ENCODE data around the gene ZBP1.

The ZBP1 gene

DNA sequence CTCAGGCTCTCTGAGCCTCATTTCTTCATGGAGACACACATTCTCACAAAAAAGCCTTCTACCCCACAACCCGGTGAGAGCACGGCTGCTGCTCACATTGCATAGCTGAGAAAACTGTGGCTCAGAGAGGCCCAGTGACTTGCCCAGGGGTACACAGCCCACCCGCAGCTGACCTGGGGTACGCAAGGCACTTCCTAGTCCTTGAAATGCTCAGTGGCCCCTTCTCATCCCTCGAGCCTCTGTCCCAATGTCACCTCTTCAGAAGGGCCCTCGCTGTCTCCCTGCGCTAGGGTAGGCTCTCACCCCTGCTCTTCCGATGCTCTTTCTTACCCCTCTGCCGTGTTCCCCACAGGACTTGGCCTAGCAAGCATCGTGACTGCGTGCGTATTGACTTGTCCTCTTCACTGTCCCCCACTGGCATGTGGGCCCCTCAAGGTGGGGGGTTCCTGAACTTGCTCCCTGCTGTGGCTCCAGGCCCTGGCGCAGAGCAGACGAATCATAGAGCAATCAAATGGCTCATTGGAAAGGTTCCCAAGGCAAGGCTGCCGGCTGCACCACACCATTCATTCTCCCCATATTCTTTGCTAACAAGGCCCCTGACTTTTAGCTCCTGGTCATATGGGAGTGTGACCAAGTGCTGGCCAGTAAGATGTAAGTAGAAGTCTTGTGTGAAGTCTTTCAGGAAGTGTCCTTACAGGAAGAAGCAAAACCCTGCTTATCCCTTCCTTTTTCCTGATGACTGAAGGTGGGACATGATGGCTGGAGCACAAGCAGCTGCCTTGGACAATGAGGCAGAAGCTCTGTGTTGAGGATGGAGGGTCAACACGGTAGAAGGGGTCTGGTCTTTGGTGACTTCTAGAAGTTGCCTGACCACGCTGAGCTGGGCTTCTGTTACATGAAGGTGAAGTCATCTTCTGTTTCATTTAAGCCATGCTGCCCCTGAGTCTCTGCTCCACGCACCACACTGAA, 36.7 kb downstream of the ZBP1 start:
- no peak for DNase-seq

DNA sequence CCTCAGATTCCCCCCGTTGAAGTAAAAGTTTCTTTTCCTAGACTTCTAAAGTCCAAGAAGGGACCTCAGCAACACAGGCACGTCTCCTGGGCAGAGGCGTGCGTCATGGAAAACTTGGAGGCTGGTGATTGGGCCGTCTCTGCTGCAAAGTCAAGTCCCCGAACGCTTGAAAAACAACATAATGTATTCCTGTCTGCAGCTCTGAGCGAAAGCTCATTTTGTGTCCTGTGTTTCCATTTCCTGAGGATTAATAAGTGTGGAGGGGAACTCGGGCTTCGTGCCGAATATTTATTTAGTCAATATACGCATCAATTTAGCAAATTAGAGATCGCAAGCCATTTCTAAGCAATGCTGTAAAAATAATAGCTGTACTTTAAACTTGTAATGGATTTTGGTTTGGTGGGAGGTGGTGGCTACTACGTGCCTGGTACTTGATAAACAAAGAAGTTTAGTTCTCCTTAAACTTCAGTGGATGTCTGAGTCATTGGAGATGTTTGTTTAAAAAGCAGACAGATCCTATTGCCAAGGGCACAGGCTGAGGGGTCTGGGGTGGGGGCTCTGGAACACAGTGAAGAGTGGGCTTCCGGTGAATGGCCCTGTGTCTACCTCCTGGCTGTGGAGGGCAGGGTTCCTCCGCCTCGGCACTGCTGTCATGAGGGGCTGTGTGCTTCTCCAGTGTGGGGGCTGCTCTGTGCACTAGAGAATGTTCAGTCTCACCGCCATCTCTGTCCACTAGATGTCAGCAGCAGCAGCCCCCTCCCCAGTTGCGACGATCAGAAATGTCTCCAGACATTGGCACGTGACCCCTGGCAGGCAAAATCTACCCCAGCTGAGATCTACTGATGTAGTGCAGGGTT, 37.6 kb downstream of the ZBP1 start:
- no peak for DNase-seq

DNA sequence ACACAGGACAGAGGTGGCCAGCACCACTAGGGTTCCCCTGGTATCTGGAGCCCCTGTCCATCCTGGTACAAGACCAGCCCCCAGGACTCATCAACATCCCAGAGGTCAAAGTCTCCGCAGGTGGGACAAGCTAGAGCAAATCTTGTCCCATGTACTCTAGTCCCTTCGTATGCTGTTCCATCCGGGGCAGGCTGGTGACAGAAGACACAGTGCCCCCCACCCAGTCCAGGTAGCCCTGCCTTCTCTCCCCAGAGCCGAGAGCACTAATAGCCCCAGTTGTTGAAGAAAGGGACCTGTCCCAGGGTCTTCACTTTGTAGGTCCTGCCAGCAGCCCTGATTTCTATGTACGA, 38.2 kb downstream of the ZBP1 start:
- DNase-seq, result no peak

DNA sequence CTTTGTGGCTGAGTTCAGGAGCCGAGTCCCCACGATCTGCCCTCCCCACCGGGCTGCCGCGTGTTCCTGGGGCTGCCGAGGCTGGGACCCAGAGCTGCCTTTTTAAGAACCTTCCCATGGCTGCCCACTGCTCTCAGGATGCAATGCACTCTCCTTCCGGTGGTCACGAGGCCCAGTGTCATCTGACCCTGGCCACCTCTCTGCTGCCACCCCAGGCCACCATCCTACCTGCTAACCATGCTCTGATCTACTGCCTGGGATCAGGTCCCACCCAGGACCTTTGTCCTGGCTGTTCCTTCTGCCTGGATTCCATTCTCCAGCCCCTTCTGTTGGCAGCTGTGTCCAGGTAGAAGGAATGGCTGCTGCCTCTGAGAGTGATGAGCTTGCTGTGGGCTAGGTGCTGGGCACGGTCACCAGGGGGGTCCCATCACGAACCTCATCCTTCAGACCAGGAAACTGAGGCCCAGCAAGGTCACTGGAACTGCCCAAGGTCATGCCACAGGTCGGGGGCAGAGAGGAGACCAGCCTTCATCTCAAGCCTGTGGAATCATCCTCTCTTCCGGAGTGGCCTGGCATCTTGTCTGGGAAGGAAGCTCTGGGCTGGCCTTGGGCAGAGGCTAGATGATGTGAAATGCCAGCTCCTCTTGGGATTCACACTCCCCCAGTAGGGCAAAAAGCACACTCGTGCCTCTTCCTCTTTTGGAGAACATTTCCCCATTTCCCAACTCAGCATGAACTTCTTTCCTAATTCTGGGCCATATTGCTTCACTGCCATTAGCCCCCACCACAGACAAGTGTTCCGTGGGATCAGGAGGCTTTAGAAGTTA, 38.8 kb downstream of the ZBP1 start:
- no peak for DNase-seq

DNA sequence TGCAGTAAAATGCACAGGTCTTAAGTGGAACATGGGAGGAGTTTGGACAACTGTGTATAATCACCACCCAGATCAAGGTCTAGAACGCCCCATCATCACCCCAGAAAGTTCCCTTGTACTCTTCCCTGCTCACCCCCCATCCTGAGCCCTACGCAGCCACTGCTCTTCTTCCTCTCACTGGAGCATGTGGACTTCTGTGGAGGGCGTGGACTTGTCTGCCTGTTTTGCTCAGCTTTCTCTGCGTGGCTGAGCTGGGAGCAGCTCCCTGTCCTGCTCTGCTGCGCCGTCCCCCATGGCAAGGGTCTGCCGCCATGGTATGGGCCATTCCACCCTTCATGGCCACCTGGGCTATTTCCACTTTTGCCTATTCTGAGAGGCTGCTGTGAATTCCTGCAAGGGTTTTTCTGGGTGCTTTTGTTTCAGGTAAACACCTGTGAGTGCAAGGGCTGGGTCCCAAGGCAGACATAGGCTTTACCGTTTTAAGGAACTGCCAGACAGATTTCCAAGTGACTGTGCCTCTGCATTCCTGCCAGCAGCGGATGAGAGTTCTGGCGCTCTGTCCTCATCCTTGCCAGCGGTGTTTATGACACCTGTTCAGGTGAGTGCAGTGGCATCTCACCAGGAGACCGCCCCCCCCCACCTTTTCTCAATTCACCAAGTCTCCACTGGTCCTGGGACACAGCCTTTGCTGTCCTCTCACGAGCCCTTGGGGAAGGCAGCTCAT, 39.6 kb downstream of the ZBP1 start:
- no peak for DNase-seq

DNA sequence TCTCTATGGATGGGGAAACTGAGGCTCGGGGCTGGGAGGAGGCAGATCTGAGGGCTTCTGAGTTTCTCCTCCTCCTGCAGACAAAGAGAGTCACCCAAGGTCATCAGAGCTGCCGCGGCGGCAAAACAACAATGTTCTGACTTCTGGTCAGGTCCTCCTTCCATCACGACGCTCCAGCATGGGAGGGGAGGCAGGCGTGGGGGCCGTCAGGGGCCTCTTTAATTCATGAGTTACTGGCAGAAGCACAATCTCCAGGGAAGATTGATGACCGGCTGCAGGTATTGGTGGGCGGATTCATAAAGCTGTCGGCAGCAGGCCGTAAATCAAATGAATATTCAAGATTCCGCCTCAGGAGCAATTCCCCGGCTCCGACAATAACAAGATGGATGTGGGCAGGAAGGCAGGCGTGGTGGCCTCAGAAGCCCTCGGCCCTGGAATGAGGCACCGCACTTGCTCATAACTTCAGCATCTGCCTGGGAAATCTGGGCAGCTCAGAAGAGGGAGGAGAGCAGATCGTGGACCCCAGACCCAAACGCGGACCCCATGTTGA, 40.3 kb downstream of the ZBP1 start:
- DNase-seq, result no peak

DNA sequence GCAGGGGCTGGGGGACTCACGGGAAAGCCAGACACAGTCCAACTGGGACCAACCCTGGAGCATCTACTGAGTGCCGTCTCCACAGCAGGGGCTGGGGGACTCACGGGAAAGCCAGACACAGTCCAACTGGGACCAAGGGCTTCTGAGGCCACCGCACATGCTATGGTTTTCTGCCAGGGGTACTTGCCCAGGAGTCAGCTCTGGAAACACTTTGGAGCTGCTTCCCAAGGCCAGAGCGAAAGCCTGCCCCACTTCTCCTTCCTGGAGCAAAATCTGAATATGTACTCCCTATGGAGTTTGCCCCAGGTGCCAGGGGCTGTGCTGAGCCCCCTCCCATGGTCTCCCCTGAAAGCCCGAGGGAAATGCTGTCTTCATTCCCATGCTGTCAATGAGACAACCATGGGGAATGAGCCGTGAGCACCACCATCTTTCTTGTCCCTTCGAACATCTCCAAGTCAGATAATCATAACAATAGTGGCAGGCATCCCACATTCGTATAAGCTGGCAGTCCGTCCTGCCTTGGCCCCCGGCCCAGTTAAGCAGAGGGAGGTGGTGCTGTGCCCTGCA, 40.8 kb downstream of the ZBP1 start:
- DNase-seq, result no peak

DNA sequence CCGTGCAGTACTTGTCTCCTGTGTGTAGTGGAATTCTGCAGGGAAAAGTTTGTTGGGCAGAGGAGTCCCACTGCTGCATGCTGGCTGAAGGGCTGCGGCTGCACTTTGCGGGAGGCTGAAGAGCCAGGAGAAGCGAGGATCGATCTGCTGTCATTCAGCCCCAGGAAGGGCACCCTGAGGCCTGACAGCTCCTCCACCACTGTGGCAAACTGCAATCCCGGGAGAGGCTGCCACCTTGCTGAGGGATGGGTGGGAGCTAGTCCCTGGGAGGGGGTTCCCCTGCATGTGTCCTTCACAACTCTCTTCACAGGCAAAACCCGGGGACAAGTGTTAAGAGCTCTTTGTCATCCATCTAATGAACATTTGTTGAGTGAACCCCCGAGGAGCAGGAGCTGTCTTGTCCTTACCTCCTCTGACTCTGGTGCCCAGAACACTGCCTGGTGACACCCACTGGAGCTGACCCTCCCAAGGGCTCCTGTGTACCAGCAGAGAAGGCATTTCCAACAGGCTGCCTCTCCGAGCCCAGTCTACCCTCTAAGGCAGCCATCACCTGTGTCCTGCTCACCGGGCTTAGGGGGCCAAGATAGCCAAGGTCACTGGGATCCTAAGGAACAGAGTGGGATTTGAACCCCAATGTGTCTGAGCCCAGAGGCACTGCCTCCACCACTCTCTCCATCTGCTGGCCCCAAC, 41.6 kb downstream of the ZBP1 start:
- DNase-seq, result no peak

DNA sequence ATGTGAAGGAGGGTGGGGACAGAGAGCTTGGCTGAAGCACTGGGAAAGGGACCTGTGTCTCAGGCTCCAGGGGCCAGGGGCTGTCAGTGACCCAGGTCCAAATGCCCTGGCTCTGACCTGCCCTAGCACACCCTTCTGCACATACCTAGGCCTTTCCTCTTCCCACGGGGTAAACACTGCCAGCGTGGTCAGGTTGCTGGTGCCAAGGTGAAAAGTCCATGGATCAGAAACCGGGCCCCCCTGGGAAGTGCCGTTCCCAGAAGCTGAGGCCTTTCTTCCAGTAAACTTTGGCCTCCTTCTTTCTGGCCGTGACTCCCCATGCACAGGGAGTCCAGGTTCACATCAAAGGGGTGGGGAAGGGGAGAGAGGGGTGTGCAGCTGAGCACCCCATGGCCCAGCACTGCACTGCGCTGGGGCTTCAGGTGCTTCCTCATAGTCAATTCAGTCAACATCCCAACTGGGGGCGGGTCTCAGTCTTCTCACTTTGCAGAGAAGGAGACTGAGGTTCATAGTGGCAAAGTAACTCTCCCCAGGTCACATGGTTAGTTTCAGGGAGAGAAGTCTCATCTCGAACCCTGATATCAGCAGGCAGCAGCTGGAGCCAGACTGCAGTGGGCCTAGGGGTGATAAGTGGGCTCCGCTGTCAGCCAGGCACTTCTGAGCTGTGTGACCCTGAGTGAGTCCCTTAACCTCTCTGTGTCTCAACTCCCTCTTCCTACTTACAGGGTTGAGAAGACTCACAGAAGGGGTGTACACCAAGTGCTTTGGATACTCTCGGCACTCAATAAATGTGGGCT, 42.3 kb downstream of the ZBP1 start:
- DNase-seq, result no peak

DNA sequence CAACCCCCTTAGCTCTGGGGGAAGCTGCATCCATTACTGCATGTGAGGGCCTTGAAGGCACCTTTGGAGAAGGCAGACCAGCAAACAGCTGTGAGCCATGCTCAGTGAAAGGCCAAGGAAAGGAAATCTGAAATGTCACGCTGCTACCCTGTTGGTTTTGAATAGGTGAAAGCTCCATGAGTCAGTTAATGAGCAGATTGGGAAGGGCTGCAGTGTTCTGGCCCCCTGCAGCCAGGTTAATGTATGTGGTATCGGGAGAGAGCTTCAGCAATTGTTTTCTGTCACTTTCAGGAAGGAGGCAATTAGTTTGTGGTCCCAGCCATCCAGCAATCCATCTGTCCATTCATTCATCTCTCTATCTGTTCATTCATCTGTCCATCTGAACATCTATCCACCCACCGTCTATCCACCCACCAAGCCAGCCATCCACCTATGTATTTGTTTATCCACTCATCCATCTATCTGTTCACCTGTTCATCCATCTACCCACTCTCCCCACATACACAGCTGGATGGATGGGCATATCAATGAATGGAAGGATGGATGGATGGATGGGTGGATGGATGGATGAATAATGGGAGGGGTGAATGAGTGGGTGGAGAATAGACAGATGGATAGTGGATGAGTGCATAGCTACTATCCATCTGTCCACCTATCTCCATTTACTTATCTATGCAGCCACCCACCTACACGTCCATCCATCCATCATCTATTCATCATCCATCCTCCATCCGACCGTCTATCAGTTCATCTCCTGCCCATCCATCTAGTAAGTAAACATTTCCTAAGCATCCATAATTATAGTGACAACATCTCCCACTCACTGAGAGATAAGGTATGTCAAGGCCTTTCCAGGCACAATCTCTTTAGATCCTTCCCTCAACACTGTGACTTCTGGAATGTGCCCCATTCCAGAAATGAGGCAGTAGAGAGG, 43.3 kb downstream of the ZBP1 start:
- DNase-seq, result no peak

DNA sequence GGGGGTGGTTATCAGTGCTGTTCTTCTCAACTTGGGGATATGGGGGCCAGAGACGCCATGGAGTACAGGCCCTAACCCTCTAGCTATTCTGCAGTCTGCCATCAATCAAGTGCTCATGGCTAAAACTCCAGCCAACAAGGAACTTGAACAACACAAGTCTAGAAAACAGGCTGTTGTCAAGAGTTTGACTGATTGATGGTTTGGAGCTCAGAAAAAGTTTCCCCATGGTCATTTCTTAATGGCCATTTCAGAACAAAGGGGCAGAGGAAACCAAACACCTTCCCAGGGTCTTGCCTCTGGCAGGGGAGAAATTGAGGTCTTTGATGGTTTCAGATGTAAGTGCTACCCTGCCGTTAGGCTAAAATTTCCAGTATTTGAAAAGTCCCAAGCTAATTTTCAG, 44.2 kb downstream of the ZBP1 start:
- DNase-seq, result no peak

DNA sequence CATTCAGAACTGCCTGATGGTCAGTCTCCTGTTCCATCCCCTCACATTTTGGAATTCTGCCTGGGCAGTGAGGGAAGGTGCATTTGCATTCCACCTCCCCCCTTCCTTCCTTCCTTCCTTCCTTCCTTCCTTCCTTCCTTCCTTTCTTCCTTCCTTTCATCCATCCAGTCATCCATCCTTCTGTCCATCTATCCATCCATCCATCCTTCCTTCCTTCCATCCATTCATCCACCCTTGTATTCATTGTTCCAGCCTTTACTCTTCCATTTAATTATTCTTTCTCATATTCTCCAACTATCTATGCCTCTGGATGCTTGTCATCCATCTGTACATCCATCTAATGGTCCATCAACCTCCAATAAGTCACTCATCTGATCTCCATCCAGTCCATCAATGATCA, 45.3 kb downstream of the ZBP1 start:
- no peak for DNase-seq

DNA sequence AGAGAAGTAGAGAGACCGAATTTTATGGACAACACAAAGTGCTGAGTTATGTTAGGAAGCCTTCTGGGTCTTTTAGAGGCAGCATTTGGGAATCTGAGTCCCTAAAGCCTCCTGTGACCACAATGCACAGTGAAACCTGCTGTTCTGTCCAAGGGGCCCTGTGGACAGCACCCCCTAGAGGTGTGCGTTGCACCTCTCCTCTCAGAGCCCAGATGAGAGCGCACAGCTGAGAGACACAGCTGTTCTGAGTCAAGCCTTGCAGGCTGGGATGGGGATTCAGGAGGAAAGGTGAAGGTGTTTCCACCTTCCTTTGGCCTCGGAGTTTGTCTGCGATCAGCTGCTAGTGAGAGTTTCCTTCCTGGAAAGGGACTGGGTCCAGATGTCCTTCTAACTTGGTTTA, 46.3 kb downstream of the ZBP1 start:
- no peak for DNase-seq

DNA sequence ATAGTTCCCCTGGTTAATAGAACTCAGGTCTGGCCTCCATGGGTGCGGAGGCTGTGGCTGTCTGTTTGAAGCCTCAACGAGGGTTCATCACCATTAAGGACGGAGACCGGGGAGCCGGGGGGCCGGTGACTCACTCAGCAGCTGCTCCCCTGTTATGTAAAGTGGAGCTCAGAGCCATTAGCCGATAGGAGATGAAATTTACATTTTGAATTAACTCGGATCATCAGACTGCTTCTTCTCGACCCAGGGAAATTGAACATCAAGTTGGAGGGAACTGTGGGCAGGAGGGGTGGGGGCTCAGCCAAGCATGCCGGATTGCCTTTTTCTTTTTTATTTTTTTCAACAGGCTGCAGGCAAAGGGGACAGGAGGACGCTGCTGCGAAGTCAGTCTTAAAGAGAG, 47.0 kb downstream of the ZBP1 start:
- no peak for DNase-seq

DNA sequence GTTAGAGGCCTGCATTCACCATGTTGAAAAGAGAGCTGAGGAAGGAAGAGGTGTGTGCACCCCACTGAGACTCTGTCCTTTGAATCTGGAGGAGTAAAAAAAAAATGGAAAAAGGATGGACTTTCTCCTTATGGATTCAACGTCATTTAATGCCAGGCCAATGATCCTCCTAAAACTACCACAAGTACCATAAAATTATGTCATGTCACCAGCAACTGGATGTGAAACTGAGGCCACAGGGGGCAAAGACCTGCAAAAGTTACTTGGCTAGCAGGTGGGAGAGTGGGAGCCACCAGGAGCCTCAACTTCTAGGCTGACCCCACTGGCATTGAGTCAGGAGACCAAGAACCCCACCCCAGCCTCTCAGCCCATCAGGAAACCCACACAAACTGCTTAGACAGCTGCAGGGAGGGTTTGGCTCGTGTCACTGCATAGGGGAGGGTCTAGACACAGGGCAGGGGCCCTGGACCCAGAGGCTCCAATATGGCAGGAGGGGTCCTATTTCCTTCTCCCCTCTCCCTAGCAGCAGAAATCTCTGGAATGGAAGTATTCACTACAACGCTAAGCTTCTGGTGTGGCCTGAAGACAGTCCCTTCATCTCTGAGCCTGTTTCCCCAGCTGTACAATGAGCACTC, 48.3 kb downstream of the ZBP1 start:
- no peak for DNase-seq

DNA sequence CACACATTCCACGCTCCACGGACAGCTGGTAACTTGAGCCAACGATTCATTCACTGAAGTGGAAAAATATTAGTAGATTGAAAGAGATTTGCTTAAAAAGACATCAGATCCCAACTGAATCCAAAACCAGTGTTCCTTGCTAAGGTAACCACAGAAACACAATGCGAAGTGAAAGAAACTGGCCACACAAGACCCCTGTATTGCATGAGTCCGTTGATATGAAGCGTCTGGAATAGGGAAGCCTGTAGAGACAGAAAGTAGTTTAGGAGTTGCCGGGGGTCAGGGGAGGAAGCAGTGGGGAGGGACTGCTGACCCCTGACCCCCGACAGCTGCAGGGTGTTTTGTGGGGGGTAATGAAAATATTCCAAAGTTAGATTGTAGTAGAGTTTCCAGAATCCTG, 49.3 kb downstream of the ZBP1 start:
- no peak for DNase-seq

DNA sequence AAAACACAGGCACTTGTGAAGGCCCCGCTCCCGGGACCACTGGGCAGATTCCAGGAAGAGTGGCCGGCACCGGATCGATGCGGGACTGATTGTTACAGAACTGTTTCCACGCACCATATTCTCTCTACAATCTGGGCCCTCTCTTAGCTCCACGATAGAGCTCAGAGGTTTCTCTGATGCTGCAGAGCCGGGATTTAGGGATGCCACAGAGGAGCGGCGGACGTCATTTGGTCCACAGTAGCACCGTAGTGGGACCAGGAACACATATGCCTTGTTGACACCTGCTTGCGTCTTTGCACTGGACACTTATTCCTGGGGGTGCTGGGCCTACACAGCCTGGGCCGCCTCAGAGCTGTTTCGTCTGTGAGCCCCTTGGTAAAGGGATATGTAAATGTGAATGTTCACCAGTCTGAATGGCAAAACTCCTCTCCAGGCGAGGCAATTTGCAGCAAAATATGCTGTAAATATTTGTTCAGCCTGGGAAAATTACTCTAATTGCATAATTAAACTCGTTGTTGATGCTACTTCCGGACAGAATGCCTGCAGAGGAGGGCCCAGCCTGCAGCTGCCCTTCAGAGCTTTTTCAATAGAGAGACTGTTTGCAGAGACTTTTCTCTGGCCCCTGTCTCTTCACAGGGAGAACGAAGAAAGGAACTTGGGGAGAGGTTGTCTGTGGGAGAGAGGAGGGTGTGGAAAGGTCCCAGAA, 49.9 kb downstream of the ZBP1 start:
- no peak for DNase-seq

DNA sequence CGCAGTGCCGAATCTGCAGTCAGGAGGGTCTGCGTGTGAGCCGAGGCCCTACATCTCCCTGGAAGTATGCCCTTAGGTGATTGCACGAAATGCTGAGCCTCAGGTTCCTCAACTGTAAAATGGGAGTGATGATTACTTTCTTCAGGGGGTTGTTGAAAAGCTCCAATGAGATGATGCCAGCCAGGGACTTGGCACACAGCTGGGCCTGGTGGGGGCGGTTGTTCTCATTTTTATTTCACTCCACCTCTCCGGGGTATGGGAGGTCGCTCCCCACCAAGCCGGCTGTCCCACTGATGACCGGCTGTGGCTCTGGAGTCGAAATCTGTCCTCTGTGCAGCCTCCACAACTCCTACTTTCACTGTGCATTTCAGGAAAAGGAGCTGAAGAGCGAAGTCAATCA, 51.3 kb downstream of the ZBP1 start:
- DNase-seq, result no peak
